T1000 (cell line): ENCODE data around the gene PTS.

ENCODE experiments used
- DNase-seq: peaks from one replicate; lab custom pipeline; 2025; ENCODE audit warnings: mixed read lengths; lab: John Stamatoyannopoulos, UW

Gene PTS

GRCh38 chr11:112265659-112266409 is 39.6 kb downstream of the PTS start:
- no peak for DNase-seq

- DNase-seq = no peak
Observed at GRCh38 chr11:112266410-112266778, 40.2 kb downstream of the PTS start.

DNA sequence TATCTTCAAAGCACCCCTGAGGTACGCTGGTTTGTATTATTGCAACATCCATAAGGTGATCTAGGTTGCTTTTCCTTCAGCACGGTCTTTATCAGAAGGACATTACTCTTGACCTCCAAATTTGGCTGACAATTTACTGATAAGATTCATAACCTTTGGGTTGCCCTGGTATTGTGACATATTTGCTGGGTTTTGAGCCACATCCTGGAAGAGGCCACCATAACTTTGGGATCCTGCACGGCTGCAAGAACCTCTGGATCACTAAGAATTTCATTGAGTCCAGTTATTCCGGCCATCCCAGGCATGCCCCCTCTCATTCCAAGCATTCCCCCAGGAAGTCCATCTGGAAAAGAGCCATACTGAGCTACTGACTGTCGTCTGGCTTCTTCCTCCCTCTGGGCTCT is 41.0 kb downstream of the PTS start:
- no peak for DNase-seq

DNA sequence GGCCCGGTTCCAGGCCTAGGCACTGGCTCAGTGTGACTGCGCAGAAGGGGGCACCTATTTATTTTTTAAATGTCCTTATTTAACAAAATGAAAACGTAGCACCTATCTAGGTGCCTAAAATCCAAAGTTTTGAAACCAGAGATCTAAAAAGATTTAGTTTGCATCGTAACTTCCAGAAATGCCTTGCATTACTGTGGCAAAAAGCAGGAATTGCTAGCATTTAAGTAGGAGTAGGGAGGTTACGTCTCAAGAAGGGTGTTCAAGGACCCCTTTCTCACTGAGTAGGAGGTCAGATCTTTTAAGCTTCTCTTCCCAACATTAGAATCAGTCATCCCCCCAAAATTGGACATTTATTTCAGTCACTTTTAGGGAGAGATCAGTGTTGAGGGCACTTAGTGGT is 42.2 kb downstream of the PTS start:
- DNase-seq = no peak

DNA sequence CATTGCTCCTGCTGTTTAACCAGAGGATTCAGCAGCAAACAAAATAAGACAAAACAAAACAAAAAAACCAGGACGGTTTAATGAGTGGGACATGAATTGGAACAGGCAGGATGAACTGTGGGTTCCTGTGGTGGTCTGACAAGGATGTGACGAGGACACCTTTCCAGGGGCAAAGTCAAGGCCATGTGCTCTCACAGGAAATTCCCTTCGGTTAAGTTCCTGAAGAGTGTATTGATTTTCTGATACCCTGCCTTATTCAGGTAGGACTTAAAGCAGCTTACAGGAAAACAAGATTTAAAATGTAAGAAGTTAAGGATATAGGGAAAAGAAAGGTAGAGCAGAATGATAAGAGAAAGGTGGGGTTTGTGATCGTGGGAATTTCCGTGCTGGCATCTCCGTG is 42.9 kb downstream of the PTS start:
- no peak for DNase-seq

- no peak for DNase-seq
Observed at GRCh38 chr11:112270551-112271180, 44.4 kb downstream of the PTS start.

- DNase-seq = no peak
Observed at GRCh38 chr11:112271242-112271641, 45.0 kb downstream of the PTS start.

DNA sequence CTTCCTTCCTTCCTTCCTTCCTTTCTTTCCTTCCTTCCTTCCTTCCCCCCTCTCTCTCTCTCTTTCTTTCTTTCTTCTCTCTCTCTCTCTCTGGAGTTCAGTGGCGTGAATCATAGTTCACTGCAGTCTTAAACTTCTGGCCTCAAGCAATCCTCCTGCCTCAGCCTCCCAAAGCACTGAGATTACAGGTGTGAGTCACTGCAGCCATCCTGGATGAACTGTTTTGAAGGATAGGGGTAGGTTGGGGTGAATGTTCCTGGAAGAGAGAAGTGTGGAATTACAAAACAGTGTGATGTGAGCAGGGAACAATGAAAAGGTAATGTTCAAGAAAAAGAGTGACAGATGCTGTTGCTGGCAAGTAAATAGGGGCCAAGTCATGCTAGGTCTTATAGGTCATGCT is 46.8 kb downstream of the PTS start:
- DNase-seq = no peak

GRCh38 chr11:112274007-112274783 is 48.0 kb downstream of the PTS start:
- no peak for DNase-seq

DNA sequence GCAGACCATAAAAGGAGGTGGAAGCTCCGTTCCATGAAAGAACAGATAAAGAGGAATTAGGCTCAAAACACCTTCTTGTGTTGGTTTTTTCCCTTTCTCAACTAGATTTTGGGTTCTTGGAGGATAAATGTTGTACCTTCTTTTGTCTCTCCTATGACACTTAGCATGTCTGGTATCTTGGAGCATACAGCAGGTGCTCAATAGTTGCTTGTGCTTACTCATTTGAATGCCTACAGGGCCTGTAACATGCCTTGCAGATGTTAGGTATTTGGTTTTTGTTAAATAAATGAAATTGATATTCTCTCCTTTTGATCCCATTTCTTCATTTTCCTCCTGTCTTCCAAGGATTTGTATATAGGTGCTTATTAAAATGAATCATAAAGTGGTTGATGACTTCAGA is 50.8 kb downstream of the PTS start:
- no peak for DNase-seq

GRCh38 chr11:112277941-112278340 is 51.7 kb downstream of the PTS start:
- DNase-seq = no peak

- no peak for DNase-seq
Observed at GRCh38 chr11:112278803-112279202, 52.6 kb downstream of the PTS start.

DNA sequence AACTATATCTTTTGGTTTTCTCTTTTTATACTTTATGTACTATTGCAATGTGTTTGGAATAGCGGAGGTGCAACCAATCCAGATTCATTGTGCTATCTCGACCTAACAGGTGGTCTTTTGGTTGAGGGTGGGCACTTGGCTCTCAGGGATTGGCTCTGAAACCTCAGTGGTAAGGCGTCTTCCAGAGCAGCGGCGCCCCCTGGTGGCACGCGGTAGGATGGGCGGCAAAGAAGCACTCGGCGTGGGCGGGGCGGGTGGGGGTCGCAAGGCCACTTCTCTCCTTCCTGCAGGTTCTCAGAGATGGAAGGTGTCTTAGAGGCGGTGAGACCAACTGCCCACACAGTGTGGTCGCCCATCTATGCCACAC is 53.7 kb downstream of the PTS start:
- DNase-seq = peak; percentile 10

DNA sequence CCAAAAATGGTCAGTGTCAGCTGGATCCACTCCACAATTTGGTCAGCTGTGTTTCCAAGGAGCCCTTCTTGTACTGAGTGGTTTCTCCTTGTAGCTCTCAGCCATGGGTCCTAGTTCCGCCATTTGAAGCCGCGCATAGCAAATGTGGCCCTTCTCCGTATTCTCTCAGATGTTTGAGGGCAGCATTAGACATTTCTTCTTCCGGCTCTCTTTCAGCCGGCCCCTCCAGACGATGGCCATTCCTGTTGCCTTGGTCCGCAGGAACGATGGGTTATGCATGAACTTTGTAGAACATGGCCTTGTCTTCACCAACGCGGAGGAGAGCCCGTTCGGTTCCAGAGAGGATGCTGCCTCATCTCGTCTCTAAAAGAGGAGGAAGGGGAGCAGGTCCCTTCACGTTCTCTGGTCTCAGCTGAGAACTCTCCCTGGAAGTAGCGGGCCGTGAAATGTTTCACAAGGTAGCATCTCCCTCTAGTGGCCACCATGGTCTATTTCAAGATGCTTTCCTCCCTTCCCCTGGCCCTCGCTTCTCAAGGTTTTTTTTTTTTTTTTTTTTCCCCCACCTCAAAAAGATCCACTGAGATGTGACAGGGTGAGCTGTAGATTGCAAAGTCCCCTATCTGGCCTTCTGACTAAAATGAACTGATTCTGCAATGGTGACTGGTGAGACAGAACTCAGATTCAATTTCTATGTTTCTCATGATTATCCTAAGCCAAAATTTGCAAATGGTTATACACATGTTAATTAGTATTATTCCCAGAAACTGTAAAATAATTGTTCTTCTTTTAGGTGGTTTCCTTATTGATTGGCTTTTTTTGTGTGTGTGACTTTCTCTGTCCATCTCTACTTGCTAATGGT is 54.3 kb downstream of the PTS start:
- peak; percentile 30 for DNase-seq

GRCh38 chr11:112281726-112282125 is 55.5 kb downstream of the PTS start:
- DNase-seq = no peak
